Lower lobe of right lung (tissue), 2 donors: ENCODE data around the gene MBNL1. TPM values are rescaled to one million over a fixed set of nuclear protein-coding genes. Genes with fewer than 3 reads are reported as not detected.

Experiments
- ATAC-seq, 2 donors: fragments of 200-7000 bp; cut with Tn5 transposase; one replicate each; pipeline ENCODE4 v1.9.1; 2020 to 2022; ENCODE audit warnings: mild to moderate bottlenecking in 2 of 2, moderate library complexity in 2 of 2
- DNase-seq: peaks from one replicate; pipeline ENCODE4 v3.0.0-alpha.2; 2020
- H3K27ac ChIP-seq: fragments of 200-600 bp; one replicate; pipeline ENCODE4 v1.8.0; 2022
- H3K27me3 ChIP-seq: fragments of 200-600 bp; one replicate; pipeline ENCODE4 v1.8.0; 2022; ENCODE audit warnings: low read depth
- H3K36me3 ChIP-seq: fragments of 200-600 bp; one replicate; pipeline ENCODE4 v1.8.0; 2022; ENCODE audit warnings: mild to moderate bottlenecking
- H3K4me1 ChIP-seq: fragments of 200-600 bp; one replicate; pipeline ENCODE4 v1.8.0; 2022
- H3K4me3 ChIP-seq: fragments of 200-600 bp; one replicate; pipeline ENCODE4 v1.8.0; 2022; ENCODE audit warnings: mild to moderate bottlenecking
- H3K9me3 ChIP-seq: fragments of 200-600 bp; one replicate; pipeline ENCODE4 v1.8.0; 2022
- intact Hi-C: fragments of 100-400 bp; cut with DNase I; formaldehyde crosslinking; loops from one replicate; pipeline ENCODE4 v1.11.0; 2022
- total RNA-seq: library from RNA; stranded (reverse); fragmentation: NEBNext Ultra II Directional; extraction: Animal tissue kit (Norgen Biotek cat#: 25700); gene quantifications from one replicate; pipeline ENCODE4 v1.2.1, GENCODE V29; 2021
- TF ChIP-seq, protein P1 (sequence below): fragments of 200-600 bp; IDR thresholded peaks from one replicate; pipeline ENCODE4 v1.8.0; 2022; ENCODE audit warnings: antibody characterized with exemption, mild to moderate bottlenecking
- donor health status: DM: no; HTN: yes; CAD: no; lungs with severe emphysema.

MBNL1 gene
- total RNA-seq, 1 donor from 2014 or later = 235 TPM

DNA sequence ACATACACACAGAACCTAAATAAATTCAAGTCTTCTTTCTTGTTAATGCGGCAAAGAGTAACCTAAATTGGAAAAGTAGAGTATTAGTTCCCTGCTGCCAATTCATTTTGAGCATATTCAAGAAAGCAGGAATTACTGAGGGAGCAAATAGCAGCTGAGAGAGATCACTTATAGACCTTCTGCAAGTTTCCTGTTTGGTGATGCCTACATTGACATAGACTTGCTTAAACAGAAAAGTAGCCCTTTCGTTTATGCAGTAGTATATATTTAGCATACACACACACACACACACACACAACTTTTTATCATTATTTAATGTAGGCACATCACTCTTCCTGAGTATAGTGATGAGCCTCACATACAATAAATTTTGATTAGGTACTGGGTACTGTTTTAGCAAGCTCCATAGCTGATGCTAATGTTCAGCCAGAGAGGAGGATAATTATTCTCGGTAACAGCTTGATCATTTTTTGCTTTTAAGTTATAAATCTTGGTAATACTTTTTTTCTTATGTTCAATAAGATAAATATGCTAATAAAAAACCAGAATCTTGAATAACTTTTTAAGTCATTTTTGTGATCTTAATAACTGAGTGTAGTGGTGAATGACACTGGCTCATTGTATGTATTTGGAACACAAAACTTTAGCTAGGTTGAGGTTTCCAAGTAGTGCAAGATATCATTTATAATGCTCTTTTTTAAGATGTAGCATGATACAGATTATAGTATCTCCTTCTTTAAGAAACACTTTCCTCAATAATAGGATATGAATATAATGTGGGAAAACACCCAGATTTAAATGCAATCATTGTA is 174.7 kb downstream of the MBNL1 start:
- ATAC-seq (peak; percentile 24 to 37), DNase-seq (no peak)
- peaks cover 31% of the 10 kb centered on the region for H3K36me3 ChIP-seq
- H3K4me3 ChIP-seq = no peak overlapping the region
- intact Hi-C loops = loop anchor here (10.0 kb wide), 1 partner anchor 249 kb away; no protein-coding TSS in a partner anchor
- peaks cover 39% of the 10 kb centered on the region for H3K4me1 ChIP-seq
- H3K27ac ChIP-seq = no peak overlapping the region
- TF ChIP-seq, protein P1, sequence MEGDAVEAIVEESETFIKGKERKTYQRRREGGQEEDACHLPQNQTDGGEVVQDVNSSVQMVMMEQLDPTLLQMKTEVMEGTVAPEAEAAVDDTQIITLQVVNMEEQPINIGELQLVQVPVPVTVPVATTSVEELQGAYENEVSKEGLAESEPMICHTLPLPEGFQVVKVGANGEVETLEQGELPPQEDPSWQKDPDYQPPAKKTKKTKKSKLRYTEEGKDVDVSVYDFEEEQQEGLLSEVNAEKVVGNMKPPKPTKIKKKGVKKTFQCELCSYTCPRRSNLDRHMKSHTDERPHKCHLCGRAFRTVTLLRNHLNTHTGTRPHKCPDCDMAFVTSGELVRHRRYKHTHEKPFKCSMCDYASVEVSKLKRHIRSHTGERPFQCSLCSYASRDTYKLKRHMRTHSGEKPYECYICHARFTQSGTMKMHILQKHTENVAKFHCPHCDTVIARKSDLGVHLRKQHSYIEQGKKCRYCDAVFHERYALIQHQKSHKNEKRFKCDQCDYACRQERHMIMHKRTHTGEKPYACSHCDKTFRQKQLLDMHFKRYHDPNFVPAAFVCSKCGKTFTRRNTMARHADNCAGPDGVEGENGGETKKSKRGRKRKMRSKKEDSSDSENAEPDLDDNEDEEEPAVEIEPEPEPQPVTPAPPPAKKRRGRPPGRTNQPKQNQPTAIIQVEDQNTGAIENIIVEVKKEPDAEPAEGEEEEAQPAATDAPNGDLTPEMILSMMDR = no peak
- H3K27me3 ChIP-seq = no peaks in the 10 kb centered on the region
- H3K9me3 ChIP-seq = no peaks in the 10 kb centered on the region

DNA sequence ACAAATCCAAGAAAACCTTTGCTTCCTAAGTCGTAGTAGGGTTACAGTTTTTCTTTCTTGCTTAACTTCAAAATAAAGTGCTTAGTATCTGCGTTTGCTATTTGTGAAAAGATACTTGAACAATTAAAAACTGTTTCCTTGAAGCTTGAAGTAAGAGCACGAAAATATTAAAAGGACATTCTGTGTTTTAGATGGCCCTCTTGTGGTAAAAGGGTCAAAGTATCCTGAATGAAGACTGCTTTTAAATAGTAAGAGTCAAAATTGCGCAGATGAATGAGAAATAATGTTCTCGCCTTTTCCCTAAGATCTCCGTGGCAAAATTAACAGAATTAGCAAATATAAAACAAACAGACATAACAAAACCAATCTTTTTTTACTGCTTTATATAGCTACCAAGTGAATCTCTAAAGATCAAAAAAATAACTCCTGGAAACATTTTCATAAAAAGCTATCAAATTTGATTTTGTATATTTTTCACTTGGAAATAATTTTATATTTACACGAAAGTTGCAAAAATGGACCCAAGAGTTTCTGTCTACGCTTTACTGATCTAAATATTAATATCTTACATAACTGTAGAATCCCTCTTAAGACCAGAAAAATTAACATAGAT is 175.4 kb downstream of the MBNL1 start:
- TF ChIP-seq, protein P1 = peak; percentile 64
- Histone ChIP-seq H3K4me1 (peaks cover 45% of the 10 kb centered on the region), H3K36me3 (peaks cover 35% of the 10 kb centered on the region), H3K27me3 (no peaks in the 10 kb centered on the region), H3K27ac (no peak overlapping the region), H3K9me3 (no peaks in the 10 kb centered on the region), H3K4me3 (no peak overlapping the region)
- intact Hi-C loops = loop anchor here (10.0 kb wide), 1 partner anchor 249 kb away; no protein-coding TSS in a partner anchor
- ATAC-seq (peak; percentile 65 to 78), DNase-seq (no peak)

- intact Hi-C loops = loop anchor here (10.0 kb wide), 1 partner anchor 250 kb away; no protein-coding TSS in a partner anchor
- Histone ChIP-seq H3K27me3 (no peaks in the 10 kb centered on the region), H3K4me1 (peaks cover 51% of the 10 kb centered on the region), H3K4me3 (no peak overlapping the region), H3K36me3 (peaks cover 45% of the 10 kb centered on the region), H3K27ac (no peak overlapping the region), H3K9me3 (no peaks in the 10 kb centered on the region)
- ATAC-seq = peak in 1 of 2 donors; percentile 15
- DNase-seq = no peak
- TF ChIP-seq, protein P1 = no peak
Observed at GRCh38 chr3:152445212-152445611, 176.5 kb downstream of the MBNL1 start.

- Histone ChIP-seq H3K27me3 (no peaks in the 10 kb centered on the region), H3K9me3 (no peaks in the 10 kb centered on the region), H3K4me1 (peaks cover 51% of the 10 kb centered on the region), H3K4me3 (no peak overlapping the region), H3K27ac (no peak overlapping the region), H3K36me3 (peaks cover 58% of the 10 kb centered on the region)
- ATAC-seq = no peak
- no peak for DNase-seq
- intact Hi-C loops = loop anchor here (10.0 kb wide), 1 partner anchor 252 kb away; no protein-coding TSS in a partner anchor
- TF ChIP-seq, protein P1 = no peak
Observed at GRCh38 chr3:152446495-152446894, 177.8 kb downstream of the MBNL1 start.

GRCh38 chr3:152447511-152447910 is 178.8 kb downstream of the MBNL1 start:
- Histone ChIP-seq H3K36me3 (peaks cover 68% of the 10 kb centered on the region), H3K9me3 (no peaks in the 10 kb centered on the region), H3K4me1 (peaks cover 50% of the 10 kb centered on the region), H3K27me3 (no peaks in the 10 kb centered on the region), H3K27ac (no peak overlapping the region), H3K4me3 (no peak overlapping the region)
- no peak for DNase-seq
- TF ChIP-seq, protein P1 = no peak
- peak in 1 of 2 donors; percentile 24 for ATAC-seq
- intact Hi-C loops = loop anchor here (10.0 kb wide), 1 partner anchor 253 kb away; no protein-coding TSS in a partner anchor
